NB4 (cell line): ENCODE data around the gene SEMA3E.

Experiments
- CTCF ChIP-seq: IDR thresholded peaks from one replicate; pipeline ENCODE4 v1.5.1; 2012; ENCODE audit warnings: low read depth, low read length
- MAX ChIP-seq: IDR thresholded peaks from 2 replicates; pipeline ENCODE4 v1.6.1; 2011; ENCODE audit warnings: low read depth, low read length
- MYC ChIP-seq: IDR thresholded peaks from 2 replicates; pipeline ENCODE4 v1.6.1; 2011; ENCODE audit warnings: low read depth, low read length
- POLR2A ChIP-seq: IDR thresholded peaks from 2 replicates; pipeline ENCODE4 v1.6.1; 2011; ENCODE audit warnings: mild to moderate bottlenecking; ENCODE audit not compliant: insufficient read length; ENCODE audit errors: extremely low read depth

- TF ChIP-seq CTCF (no peak), MYC (no peak), MAX (no peak), POLR2A (no peak)
These were observed 38.2 kb downstream of the SEMA3E start for GRCh38 chr7:83610649-83611304.
